Measurements from ENCODE around the gene ABCA6.

DNA sequence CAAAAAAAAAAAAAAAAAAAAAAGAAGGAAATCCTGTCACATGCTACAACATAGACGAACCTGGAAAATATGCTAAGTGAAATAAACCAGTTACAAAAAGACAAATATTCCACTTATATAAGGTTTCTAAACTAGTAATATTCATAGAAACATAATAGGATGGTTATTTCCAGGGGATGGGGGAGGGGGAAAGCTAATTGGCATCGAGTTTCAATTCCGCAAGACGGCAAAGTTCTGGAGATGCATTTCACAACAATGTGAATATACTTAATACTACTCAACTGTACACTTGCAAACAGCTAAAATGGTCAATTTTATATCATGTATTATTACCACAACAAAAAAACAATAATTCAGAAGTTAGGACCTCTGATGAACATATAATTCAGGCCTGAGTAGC lies 43.1 kb downstream of the ABCA6 start:
- TF ChIP-seq EZH2 (IDR thresholded peaks at IDR 0.05), result no peak
- TF ChIP-seq, protein P1, sequence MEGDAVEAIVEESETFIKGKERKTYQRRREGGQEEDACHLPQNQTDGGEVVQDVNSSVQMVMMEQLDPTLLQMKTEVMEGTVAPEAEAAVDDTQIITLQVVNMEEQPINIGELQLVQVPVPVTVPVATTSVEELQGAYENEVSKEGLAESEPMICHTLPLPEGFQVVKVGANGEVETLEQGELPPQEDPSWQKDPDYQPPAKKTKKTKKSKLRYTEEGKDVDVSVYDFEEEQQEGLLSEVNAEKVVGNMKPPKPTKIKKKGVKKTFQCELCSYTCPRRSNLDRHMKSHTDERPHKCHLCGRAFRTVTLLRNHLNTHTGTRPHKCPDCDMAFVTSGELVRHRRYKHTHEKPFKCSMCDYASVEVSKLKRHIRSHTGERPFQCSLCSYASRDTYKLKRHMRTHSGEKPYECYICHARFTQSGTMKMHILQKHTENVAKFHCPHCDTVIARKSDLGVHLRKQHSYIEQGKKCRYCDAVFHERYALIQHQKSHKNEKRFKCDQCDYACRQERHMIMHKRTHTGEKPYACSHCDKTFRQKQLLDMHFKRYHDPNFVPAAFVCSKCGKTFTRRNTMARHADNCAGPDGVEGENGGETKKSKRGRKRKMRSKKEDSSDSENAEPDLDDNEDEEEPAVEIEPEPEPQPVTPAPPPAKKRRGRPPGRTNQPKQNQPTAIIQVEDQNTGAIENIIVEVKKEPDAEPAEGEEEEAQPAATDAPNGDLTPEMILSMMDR (IDR thresholded peaks at IDR 0.05), result no peak
- TF ChIP-seq EZH2phosphoT487 (IDR thresholded peaks at IDR 0.05), result no peak

Measured in neural progenitor cell (in vitro differentiated cells).